Tibial artery (tissue), 4 donors: Measurements from ENCODE around the gene ZNF565.
"Not testable (repeated sequence)": the region's sequence is repeated elsewhere in the genome, so short reads cannot be mapped to it uniquely, and the experiment has no call there.

Experiments
- DNase-seq, 2 donors: peaks; one replicate each; pipeline ENCODE4 v3.0.0-alpha.2; 2019
- H3K27ac ChIP-seq, 2 donors: fragments of 200-600 bp; sonication (generic) in 1 of 2; 1 replicate in 1 of 2; 2 replicates in 1 of 2; pipeline ENCODE4 v1.5.1; 2018 to 2019; ENCODE audit warnings: mild to moderate bottlenecking in 1 of 2
- H3K27me3 ChIP-seq, 2 donors: fragments of 200-600 bp; sonication (generic) in 1 of 2; one replicate each; pipeline versions ENCODE4 v1.5.1 to v1.6.0; 2016 to 2019
- H3K36me3 ChIP-seq, 3 donors: fragments of 200-600 bp; sonication (generic) in 2 of 3; one replicate each; pipeline ENCODE4 v1.5.1; 2016 to 2019; ENCODE audit warnings: mild to moderate bottlenecking in 2 of 3
- H3K4me1 ChIP-seq, 4 donors: fragments of 200-600 bp; sonication (generic) in 2 of 4; 1 replicate in 3 of 4; 2 replicates in 1 of 4; pipeline ENCODE4 v1.5.1; 2016 to 2019
- H3K4me3 ChIP-seq, 2 donors: fragments of 200-600 bp; sonication (generic) in 1 of 2; 1 replicate in 1 of 2; 2 replicates in 1 of 2; pipeline ENCODE4 v1.5.1; 2018 to 2019; ENCODE audit warnings: mild to moderate bottlenecking in 2 of 2
- H3K9me3 ChIP-seq, 3 donors: fragments of 200-600 bp; sonication (generic) in 1 of 3; one replicate each; pipeline ENCODE4 v1.5.1; 2016 to 2019
- intact Hi-C: fragments of 100-400 bp; cut with DNase I; formaldehyde crosslinking; loops from one replicate; pipeline ENCODE4 v1.15.0; 2023; ENCODE audit warnings: low total_unique reads
- TF ChIP-seq, protein P1 (sequence below), 2 experiments: fragments of 200-600 bp in 1 of 2; fragments of 450-650 bp in 1 of 2; IDR thresholded peaks; one replicate each; pipeline ENCODE4 v1.5.1; 2017 to 2019; ENCODE audit warnings: antibody characterized with exemption in 2 of 2, mild to moderate bottlenecking in 1 of 2, moderate library complexity in 1 of 2

ZNF565 gene

DNA sequence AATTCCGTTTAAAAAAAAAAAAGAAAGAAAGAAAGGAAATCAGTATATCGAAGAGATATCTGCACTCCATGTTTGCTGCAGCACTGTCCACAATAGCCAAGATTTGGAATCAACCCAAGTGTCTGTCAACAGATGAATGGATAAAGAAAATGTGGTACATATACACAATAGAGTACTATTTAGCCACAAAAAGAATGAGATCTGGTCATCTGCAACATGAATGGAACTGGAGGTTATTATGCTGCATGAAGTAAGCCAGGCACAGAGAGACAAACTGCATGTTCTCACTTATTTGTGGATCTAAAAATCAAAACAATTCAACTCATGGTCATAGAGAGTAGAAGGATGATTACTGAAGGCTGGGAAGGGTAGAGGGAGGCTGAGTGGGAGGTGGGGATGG is 16.3 kb downstream of the ZNF565 start:
- peaks cover 13 to 51% (median 21%) of the 10 kb centered on the region in 3 donors for H3K36me3 ChIP-seq
- no peaks in the 10 kb centered on the region for H3K27me3 ChIP-seq
- no peaks in the 10 kb centered on the region for H3K9me3 ChIP-seq
- intact Hi-C loops = no loop called here
- H3K4me3 ChIP-seq = no peak overlapping the region
- H3K27ac ChIP-seq = no peak overlapping the region
- TF ChIP-seq, protein P1, sequence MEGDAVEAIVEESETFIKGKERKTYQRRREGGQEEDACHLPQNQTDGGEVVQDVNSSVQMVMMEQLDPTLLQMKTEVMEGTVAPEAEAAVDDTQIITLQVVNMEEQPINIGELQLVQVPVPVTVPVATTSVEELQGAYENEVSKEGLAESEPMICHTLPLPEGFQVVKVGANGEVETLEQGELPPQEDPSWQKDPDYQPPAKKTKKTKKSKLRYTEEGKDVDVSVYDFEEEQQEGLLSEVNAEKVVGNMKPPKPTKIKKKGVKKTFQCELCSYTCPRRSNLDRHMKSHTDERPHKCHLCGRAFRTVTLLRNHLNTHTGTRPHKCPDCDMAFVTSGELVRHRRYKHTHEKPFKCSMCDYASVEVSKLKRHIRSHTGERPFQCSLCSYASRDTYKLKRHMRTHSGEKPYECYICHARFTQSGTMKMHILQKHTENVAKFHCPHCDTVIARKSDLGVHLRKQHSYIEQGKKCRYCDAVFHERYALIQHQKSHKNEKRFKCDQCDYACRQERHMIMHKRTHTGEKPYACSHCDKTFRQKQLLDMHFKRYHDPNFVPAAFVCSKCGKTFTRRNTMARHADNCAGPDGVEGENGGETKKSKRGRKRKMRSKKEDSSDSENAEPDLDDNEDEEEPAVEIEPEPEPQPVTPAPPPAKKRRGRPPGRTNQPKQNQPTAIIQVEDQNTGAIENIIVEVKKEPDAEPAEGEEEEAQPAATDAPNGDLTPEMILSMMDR (IDR thresholded peaks at IDR 0.05) = no peak
- DNase-seq = no peak
- no peaks in the 10 kb centered on the region for H3K4me1 ChIP-seq

DNA sequence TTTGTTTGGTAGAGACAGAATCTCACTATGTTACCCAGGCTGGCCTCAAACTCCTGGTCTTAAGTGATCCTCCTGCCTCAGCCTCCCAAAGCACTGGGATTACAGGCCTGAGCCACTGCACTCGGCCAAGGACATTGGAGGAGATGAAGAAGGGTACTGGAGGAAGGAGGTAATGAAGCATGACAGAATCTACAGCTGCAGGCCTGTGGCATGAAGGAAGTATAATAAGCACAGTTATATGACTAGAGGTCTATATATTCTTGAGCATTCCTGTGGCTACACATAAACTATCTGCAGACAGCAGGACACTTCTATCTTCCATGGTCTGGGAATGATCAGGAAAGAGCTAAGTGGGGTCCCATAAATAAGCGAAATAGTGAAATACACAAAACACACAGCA is 18.2 kb downstream of the ZNF565 start:
- intact Hi-C loops = no loop called here
- Histone ChIP-seq H3K4me1 (no peaks in the 10 kb centered on the region), H3K4me3 (no peak overlapping the region), H3K36me3 (peaks cover 13 to 44% (median 27%) of the 10 kb centered on the region in 3 donors), H3K27me3 (no peaks in the 10 kb centered on the region), H3K9me3 (no peaks in the 10 kb centered on the region), H3K27ac (no peak overlapping the region)
- TF ChIP-seq, protein P1 (IDR thresholded peaks at IDR 0.05) = no peak
- DNase-seq = no peak

DNA sequence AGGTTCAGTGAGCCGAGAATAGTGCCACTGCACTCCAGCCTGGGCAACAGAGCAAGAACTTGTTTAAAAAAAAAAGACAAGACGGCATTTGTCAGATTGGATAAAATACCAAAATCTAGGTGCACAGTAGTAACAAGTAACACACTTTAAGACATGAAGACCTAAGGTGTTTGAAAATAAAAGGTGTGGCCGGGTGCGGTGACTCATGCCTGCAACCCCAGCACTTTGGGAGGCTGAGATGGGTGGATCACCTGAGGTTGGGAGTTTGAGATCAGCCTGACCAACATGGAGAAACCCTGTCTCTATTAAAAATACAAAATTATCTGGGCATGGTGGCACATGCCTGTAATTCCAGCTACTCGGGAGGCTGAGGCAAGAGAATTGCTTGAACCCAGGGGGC is 27.7 kb downstream of the ZNF565 start:
- DNase-seq, H3K27me3 ChIP-seq, H3K9me3 ChIP-seq, H3K4me1 ChIP-seq, intact Hi-C loops, H3K27ac ChIP-seq, H3K4me3 ChIP-seq: not testable (repeated sequence)
- peaks cover 11 to 21% (median 18%) of the 10 kb centered on the region in 3 donors for H3K36me3 ChIP-seq

DNA sequence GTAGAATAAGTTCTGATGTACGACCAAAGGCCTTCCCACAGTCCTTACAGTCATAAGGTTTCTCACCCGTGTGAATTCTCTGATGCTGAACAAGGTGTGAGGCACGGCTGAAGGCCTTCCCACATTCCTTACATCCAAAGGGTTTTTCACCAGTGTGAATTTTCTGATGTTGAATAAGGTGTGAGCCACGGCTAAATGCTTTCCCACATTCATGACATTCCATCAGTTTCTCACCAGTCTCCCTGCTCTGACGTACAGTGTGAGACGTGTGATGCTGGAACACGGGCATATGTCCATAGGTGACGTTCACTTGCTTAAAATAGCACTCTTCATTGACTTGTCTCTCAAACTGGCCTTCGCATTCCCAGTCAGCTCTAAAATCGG is 31.2 kb downstream of the ZNF565 start:
- DNase-seq = no peak
- H3K27me3 ChIP-seq = no peaks in the 10 kb centered on the region
- TF ChIP-seq, protein P1 (IDR thresholded peaks at IDR 0.05) = no peak
- no peaks in the 10 kb centered on the region for H3K9me3 ChIP-seq
- no peaks in the 10 kb centered on the region for H3K4me1 ChIP-seq
- H3K4me3 ChIP-seq = no peak overlapping the region
- intact Hi-C loops = no loop called here
- no peak overlapping the region for H3K27ac ChIP-seq
- peaks cover 11 to 20% (median 16%) of the 10 kb centered on the region in 3 donors for H3K36me3 ChIP-seq

DNA sequence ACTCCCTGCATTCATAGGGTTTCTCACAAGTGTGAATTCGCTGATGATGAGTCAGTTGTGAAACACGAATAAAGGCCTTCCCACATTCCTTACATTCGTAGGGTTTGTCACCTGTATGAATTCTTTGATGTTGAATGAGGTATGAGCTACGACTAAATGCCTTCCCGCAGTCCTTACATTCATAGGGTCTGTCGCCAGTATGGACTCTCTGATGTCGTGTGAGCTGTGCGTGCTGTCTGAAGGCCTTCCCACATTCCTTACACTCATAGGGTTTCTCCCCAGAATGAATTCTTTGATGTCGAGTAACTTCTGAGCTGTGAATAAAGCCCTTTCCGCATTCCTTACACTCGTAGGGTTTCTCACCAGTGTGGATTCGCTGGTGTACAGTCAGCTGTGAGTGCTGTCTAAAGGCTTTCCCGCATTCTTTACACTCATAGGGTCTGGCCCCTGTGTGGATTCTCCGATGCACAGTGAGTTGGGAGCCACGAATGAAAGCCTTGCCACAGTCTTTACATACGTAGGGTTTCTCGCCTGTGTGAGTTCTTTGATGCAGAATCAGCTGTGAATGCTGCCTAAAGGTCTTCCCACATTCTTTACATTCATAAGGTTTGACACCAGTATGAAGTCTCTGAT is 31.7 kb downstream of the ZNF565 start:
- Histone ChIP-seq H3K4me1 (no peaks in the 10 kb centered on the region), H3K4me3 (no peak overlapping the region), H3K36me3 (peaks cover 11 to 18% (median 16%) of the 10 kb centered on the region in 3 donors), H3K27ac (no peak overlapping the region), H3K9me3 (no peaks in the 10 kb centered on the region), H3K27me3 (no peaks in the 10 kb centered on the region)
- TF ChIP-seq, protein P1 (IDR thresholded peaks at IDR 0.05) = no peak
- no peak for DNase-seq
- intact Hi-C loops = no loop called here

DNA sequence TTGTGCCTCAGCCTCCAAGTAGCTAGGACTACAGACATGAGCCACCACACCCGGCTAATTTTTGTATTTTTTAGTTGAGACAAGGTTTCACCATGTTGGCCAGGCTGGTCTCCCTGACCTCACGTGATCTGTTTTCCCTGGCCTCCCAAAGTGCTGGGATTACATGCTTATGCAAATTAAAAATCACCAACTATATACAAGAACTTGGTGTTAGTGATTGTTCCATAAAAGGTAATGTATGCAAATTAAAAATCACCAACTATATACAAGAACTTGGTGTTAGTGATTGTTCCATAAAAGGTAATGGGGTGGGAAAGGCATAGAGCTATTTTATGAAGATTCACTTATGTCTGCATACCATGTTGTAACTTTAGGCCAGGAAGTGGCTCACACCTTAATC is 35.4 kb downstream of the ZNF565 start:
- H3K4me3 ChIP-seq, H3K27ac ChIP-seq, H3K27me3 ChIP-seq, DNase-seq, intact Hi-C loops, H3K9me3 ChIP-seq, H3K4me1 ChIP-seq: not testable (repeated sequence)
- peaks cover 11 to 18% (median 16%) of the 10 kb centered on the region in 3 donors for H3K36me3 ChIP-seq

DNA sequence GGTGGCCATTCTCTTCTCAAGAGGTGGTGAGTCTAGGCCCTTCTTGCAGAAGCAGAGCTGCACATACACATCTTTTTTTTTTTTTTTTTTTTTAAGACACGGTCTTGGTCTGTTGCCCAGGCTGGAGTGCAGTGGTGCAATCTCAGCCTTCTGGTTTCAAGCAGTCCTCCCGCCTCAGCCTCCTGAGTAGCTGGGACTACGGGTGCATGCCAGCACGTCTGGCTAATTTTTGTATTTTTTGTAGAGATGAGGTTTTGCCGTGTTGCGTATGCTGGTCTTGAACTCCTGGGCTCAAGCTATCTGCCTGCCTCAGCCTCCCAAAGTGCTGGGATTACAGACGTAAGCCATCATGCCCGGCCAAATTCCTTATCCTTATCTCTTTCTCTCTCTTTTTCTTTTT is 40.6 kb downstream of the ZNF565 start:
- intact Hi-C loops, H3K27me3 ChIP-seq, H3K36me3 ChIP-seq, H3K9me3 ChIP-seq, H3K4me3 ChIP-seq, DNase-seq, H3K27ac ChIP-seq: not testable (repeated sequence)
- peaks cover 0 to 14% (median 1%) of the 10 kb centered on the region in 4 donors for H3K4me1 ChIP-seq
